KOPT-K1 (cell line): ENCODE results near the gene EXOC3.
"Not testable (repeated sequence)": the region's sequence is repeated elsewhere in the genome, so short reads cannot be mapped to it uniquely, and the experiment has no call there.

Experiments used
- H3K27ac ChIP-seq: fragments of 200-600 bp; sonication (generic); 2 replicates; pipeline ENCODE4 v1.5.1; 2016; ENCODE audit warnings: antibody characterized with exemption, mild to moderate bottlenecking, low read depth, low read length; ENCODE audit not compliant: poor library complexity, severe bottlenecking
- H3K36me3 ChIP-seq: fragments of 200-600 bp; sonication (generic); 2 replicates; pipeline ENCODE4 v1.5.1; 2017; ENCODE audit warnings: antibody characterized with exemption, mild to moderate bottlenecking, low read length, moderate library complexity; ENCODE audit not compliant: insufficient read depth
- H3K9me3 ChIP-seq: fragments of 200-600 bp; sonication (generic); 2 replicates; pipeline ENCODE4 v1.5.1; 2017; ENCODE audit warnings: antibody characterized with exemption, low read length, mild to moderate bottlenecking; ENCODE audit not compliant: insufficient read depth, poor library complexity, severe bottlenecking

The EXOC3 gene

GRCh38 chr5:442335-443238 lies at the start of gene EXOC3:
Gene EXOC3, plus strand, starts transcription at chr5:443176. Its CDS starts 3,030 bp downstream, at chr5:446206.
- H3K36me3 ChIP-seq = peaks cover 18% of the 10 kb centered on the region
- no peaks in the 10 kb centered on the region for H3K9me3 ChIP-seq
- peak within 1 kb of the TSS; percentile 91 for H3K27ac ChIP-seq

DNA sequence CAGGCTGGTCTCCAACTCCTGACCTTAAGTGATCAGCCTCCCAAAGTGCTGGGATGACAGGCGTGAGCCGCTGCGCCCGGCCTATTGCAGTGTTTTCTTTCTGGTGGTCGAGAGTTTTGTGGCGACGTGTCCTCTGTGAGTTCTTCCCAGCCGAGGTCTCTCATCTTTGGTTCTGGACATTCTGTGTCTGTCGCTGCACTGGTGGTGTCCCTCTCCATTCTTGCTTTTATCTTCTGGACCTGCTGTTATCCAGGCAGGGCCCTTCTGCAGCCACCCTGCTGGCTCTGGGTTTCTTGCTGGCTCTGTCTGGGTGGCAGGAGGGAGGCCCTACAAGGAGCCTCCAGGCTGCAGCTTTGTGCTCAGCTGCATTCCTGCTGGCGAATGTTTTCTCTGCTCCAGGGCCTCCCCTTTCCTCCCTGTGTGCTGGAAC lies 49.1 kb upstream of the EXOC3 start:
- no peaks in the 10 kb centered on the region for H3K36me3 ChIP-seq
- no peaks in the 10 kb centered on the region for H3K9me3 ChIP-seq
- H3K27ac ChIP-seq = peak overlapping the region; percentile 99

DNA sequence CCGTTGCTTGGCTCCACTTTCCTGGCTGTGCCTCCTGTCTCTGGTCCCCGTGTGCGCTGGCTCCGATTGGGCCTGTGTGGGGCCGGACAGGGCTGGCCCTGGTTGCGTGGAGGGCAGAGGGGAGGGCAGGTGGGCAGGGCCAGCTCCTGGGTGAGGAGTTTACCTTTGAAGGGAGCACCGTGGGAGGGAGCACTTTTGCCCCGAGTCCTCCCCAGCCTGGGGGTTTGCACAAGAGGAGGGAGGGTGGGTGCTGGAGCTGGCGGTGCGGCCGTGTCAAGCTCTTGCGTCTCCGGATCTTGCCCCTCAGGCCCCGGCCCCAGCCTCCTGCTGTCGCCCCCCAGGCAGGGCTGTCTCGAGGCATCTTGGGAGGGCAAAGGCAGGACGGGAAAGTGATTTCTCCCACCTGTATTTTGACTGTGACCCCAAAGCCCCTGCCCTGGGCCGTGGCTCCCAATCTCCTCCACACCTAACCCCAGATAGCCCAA lies 48.3 kb upstream of the EXOC3 start:
- Histone ChIP-seq H3K9me3 (no peaks in the 10 kb centered on the region), H3K36me3 (no peaks in the 10 kb centered on the region), H3K27ac (peak overlapping the region; percentile 99)

DNA sequence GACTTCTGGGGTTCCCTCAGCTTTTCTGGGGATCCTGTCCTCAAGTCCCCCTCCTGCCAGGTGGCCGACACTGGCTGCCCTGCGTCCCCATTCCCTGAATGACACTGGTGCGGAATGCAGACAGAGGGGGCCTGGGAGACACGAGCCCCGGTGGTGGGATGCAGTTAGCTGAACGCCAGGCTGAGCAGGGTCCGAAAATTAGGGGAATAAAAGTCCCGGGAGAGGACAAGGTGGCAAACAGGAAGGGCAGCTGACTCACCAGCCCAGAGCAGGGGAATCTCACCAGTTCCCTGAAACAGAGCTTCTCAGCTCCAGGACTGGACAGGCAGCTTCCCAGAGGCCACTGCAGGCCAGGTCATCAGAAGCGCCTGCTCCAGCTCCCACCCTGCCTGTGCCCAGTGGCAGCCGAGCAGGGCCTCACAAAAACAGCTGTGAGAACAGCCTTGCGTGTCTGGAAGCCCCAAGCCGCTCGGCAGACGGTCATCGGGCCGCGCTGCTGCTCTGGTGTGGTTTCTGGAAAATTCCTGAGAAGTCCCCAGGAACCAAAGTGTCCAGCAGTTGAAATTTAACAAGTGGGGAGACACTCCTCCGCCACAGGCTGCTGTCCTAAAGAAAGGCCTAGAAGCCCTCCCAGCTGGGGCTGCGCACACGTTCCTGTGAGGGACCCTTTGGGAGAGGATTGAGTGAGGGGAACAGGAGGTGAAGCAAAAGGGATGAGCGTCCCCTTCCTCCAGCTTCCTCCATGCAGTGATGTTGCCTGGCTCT lies 47.6 kb upstream of the EXOC3 start:
- H3K36me3 ChIP-seq = no peaks in the 10 kb centered on the region
- no peaks in the 10 kb centered on the region for H3K9me3 ChIP-seq
- H3K27ac ChIP-seq = peak overlapping the region; percentile 99

GRCh38 chr5:395921-396530 lies 47.0 kb upstream of the EXOC3 start:
- H3K36me3 ChIP-seq = no peaks in the 10 kb centered on the region
- no peaks in the 10 kb centered on the region for H3K9me3 ChIP-seq
- peak overlapping the region; percentile 99 for H3K27ac ChIP-seq

GRCh38 chr5:396531-396961 lies 46.4 kb upstream of the EXOC3 start:
- Histone ChIP-seq H3K27ac (no peak overlapping the region), H3K9me3 (no peaks in the 10 kb centered on the region), H3K36me3 (no peaks in the 10 kb centered on the region)

DNA sequence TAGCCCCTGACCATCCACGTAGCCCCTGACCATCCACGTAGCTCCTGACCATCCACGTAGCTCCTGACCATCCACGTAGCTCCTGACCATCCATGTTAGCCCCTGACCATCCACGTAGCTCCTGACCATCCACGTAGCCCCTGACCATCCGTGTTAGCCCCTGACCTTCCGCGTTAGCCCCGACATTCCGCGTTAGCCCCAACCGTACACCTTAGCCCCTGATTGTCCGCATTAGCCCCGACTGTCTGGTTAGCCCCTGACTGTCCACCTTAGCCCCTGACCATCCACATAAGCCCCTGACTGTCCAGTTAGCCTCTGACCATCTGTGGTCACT lies 44.9 kb upstream of the EXOC3 start:
- not testable (repeated sequence) for H3K9me3 ChIP-seq, H3K27ac ChIP-seq, H3K36me3 ChIP-seq

DNA sequence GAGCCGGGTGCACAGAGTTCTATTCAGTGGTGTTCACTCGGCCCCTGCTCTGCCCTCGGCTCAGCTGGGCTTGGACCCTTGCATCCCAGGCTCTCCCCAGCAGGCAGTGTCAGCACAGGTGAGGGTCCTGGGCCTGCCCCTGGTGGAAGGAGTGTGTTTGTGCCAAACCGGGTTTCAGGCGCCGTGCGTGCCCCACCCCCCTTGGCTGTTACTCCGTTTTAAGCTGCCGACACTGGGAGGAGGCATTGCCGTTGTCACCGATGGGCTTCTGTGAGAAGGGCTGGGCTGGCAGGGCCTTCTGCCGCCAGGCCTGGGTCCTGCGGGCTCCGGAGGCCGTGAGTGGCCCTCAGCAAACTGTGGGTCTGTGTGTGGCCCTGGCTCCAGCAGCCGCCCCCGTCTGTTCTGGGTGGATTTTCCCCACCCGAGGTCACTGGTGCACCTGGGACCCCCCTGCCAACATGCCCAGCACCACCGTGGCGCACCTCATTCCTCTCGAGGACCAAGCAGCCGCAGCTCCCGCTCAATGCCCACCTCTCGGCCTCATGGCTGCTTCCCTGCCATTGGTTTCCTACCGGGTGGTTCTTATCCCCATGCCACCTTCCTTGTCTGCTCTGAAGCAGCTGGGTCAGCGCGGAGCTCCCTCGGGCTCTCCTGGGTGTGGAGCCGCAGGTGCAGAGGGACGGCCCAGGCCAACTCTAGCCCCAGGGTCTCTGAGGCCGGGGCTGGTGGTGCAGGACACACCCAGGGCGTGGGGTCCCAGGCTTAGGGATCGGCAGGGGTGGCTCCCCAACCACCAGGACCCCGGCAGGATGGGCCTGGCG lies 44.3 kb upstream of the EXOC3 start:
- Histone ChIP-seq H3K27ac (no peak overlapping the region), H3K9me3 (no peaks in the 10 kb centered on the region), H3K36me3 (no peaks in the 10 kb centered on the region)

- Histone ChIP-seq H3K9me3 (no peaks in the 10 kb centered on the region), H3K27ac (no peak overlapping the region), H3K36me3 (no peaks in the 10 kb centered on the region)
These were observed 43.4 kb upstream of the EXOC3 start for GRCh38 chr5:399296-400281.

DNA sequence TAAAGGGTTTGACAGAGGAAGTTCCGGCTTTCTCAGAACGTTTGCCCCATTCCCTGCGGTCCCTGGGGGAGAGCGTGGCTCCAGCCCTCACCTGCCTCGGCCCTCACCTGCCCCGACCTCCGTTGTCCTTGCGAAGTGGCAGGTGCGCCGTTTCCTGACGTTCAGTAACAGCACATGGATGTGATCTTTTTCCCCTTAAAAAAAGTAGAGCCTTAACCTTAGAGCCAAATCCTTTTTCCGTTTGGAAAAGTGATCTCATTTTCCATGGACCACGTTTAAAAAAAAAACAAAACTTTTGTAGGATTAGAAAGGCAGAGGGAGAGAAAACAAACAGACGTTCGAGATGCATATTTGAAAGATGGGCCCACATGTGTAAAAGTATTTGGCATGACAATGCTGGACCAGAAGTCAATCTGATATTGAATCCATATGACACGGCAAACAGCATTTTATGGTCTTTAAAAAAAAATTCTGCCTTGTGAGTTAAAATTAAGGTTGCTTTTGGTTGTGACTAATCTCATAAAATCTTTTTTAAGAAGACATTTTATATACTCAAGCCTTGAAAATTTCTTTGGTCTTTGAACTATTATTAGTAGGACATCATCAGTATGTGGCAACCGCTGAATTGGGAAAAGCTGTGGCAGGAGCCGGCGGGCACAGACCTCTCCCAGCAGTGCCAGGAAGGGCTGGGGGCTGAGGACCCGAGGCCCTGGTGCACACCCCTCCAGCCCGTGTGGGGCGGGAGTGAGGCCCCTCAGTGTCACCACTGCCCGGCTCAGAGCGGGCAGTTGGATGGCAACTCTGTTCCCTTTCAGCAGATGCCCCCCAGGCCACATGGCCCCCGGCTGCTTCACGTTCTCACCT lies 42.5 kb upstream of the EXOC3 start:
- Histone ChIP-seq H3K9me3 (no peaks in the 10 kb centered on the region), H3K27ac (no peak overlapping the region), H3K36me3 (no peaks in the 10 kb centered on the region)

DNA sequence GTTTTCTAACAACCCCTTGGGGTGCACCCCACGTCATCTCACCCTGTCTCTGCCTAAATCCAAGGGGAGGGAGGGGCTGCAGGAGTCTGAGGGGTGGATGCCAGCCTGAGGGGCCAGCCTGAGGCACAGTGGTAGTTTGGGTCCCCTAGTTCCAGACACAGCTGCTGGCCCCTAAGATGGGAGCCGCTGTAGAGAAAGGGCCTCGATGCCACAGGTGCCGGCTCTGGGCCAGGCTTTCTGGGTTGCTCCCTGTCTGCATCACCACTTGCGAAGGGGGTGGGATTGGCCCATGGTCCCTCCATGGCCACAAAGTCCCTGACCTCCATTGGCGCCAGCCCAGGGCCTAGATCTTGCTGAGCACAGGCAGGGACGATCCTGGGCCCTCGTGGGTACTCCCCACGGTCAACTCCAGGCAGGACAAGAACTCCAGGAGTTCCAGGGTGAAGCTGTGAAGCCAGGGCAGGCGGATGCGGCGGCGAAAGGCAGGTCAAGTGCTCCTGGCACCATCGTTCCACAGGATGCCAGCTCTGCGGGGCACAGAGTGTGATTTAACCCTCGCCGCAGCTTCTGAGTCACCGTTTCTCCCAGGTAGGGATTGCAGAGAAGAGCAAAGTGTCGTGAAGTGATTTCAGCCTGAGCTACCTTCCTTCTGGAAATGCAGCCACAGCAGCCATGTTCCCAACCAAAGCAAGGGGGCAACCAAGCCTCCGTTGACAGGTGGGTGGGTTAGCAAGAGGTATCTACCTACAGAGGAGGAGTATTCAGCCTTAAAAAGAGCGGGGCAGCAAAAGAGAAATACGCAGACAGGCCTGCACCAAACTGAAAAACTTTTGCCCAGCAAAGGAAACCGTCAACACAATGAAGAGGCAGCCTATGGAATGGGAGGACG lies 41.6 kb upstream of the EXOC3 start:
- Histone ChIP-seq H3K9me3 (no peaks in the 10 kb centered on the region), H3K36me3 (no peaks in the 10 kb centered on the region), H3K27ac (no peak overlapping the region)

DNA sequence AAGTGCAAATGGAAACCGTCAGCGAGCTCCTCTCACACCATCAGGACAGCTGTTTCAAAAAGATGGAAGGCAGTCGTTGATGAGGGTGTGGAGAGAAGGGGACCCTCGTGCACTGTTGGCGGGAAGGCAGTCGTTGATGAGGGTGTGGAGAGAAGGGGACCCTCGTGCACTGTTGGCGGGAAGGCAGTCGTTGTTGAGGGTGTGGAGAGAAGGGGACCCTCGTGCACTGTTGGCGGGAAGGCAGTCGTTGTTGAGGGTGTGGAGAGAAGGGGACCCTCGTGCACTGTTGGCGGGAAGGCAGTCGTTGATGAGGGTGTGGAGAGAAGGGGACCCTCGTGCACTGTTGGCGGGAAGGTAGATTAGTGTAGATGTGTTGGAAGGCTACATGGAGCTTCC lies 40.8 kb upstream of the EXOC3 start:
- H3K27ac ChIP-seq, H3K36me3 ChIP-seq, H3K9me3 ChIP-seq: not testable (repeated sequence)
